ENCODE data around the gene SERPINB7. TPM values are rescaled to one million over a fixed set of nuclear protein-coding genes. Genes with fewer than 3 reads are reported as not detected.
"Not testable (repeated sequence)": the region's sequence is repeated elsewhere in the genome, so short reads cannot be mapped to it uniquely, and the experiment has no call there.

Gene SERPINB7, protein sequence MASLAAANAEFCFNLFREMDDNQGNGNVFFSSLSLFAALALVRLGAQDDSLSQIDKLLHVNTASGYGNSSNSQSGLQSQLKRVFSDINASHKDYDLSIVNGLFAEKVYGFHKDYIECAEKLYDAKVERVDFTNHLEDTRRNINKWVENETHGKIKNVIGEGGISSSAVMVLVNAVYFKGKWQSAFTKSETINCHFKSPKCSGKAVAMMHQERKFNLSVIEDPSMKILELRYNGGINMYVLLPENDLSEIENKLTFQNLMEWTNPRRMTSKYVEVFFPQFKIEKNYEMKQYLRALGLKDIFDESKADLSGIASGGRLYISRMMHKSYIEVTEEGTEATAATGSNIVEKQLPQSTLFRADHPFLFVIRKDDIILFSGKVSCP
- total RNA-seq = not detected

DNA sequence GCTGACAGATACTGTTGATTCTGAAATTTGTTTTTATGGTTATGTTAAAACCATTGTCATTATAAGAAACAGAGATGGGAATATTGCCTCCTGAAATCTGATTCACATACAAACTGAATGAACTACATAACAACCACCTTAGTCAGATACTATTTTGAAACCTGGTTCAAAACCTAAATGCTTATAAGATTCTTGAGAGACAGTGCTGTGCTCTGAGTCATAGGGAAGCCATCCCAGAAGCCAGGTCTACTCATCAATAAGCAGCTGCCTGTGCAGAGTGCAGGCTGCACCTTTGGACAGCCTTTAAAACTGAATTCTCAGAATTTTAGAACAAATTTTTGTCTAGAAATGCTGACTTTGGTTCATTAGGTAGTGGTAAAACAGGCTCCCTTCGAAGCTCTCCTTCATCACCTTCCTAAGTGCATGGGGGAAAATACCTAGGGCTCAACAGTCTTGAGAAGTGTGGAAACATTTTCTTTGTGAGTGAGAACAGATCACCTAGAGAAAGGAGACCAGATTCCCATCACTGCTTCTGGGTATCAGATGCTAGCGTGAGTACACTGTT lies at the start of gene SERPINB7:
SERPINB7 (plus strand) TSS at position 253 of the 565 bp plus-strand sequence. CDS start 6,955 bp downstream, outside the sequence.
- DNase-seq (ENCODE audit: low spot score in 2 of 2) = no peak
- no peak for FAIRE-seq

DNA sequence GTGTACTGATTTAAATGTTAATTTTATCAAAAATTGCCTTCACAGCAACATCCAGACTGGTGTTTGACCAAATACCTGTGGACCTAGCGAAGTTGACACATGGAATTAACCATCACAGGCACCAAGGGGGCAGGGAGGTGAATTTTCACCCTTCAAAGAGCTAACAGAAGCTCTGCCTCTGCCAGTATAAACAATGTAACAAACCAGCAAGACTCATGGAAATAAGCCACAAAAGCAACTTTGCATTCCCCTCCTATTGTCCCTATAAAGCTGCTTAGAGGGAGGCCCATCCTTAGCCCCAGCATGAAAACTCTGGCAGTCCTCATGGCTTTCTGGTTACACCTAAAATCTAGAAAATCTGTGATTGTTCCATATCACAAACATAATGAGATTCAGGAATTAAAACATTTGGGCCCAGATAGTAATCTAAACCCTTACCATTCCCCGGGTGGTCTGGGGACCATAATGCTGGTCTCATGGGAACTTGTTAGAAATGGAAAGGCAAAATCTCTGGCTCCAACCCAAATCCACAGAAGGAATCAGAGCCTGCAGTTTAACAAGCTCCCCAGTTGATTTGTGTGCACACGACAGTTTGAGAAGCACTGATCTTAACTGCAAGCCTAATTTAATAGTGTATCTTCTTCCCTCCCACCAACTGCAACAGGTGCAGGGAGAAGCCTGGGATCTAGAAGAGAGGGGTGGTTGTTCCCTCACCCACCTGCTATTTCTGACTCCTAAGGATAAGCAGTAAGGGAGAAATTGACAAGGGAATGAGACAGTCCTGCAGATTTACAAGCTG lies 49.3 kb upstream of the SERPINB7 start:
- FAIRE-seq (no peak), DNase-seq (ENCODE audit: low spot score in 2 of 2) (no peak)

DNA sequence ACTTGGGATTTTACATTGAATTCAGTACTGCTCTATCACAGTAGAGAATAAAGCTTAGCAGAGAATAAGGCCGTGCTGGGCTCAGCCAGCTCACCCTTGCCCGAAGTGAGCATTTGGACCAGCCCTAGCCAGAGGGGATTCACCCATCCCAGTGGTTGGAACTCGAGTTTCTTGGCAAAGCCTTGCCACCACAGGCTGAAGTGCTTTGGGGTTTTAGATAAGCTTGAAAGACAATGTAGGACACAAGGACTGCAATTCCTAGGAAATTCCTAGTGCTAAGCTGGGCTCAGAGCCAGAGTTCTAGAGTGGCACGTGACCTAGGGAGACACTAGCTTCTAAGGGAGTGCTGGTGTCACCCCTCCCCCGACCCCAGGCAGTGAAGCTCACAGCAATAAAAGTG lies 44.4 kb upstream of the SERPINB7 start:
- FAIRE-seq (no peak), DNase-seq (ENCODE audit: low spot score in 2 of 2) (no peak)

DNA sequence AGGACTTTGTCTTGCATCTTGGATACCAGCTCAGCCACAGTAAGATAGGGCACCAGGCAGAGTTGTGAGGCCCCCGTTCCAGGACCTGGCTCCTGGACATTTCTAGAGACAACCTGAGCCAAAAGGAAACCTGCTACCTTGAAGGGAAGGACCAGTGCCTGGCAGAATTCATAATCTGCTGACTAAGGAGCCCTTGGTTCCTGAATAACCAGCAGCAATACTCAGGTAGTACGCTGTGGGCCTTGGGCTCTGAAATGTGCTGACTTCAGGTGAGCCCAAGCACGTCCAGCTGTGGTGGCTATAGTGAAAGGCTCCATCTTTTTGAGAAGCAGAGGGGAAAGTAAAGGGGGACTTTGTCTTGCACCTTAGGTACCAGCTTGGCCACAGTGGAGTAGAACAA lies 44.0 kb upstream of the SERPINB7 start:
- FAIRE-seq = no peak
- DNase-seq (ENCODE audit: low spot score in 2 of 2) = no peak

DNA sequence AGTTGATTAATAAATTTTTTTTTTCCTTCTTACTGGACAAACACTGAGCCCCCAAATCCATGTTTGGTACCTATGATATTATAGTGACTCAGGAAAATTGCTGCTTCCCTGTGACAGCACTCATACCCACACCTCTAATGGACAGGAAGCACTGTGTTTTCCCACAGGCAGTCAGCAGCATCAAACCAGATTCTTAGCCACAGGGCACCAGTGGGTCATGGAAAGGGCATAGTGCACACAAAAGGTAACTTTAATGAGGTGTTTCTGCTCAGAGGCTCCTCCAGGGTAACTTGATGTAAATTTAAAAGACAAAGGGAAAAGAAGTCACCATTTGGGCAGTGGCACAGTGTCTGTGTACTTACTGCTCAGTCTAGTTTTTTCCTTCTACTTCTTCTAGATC lies 38.3 kb upstream of the SERPINB7 start:
- no peak for DNase-seq (ENCODE audit: low spot score in 2 of 2)
- FAIRE-seq = no peak

DNA sequence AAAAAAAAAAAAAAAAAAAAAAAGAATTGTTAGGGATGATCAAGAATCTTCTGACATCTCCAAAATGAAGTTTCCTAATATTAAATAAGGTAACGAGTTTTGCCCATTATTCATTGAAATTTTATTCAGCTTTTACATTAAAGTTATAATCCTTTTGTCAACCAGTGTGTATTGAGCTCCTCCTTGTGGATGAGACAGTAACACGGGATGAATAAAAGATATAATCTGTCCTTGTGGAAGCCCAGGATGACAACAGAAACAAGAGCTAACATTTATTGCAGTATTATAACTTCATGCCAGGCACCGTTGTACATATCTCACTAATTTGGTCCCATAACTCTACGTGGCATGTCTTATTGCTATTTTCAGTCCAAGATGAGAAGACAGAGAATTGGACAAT lies 33.4 kb upstream of the SERPINB7 start:
- FAIRE-seq (no peak), DNase-seq (ENCODE audit: low spot score in 2 of 2) (no peak)

DNA sequence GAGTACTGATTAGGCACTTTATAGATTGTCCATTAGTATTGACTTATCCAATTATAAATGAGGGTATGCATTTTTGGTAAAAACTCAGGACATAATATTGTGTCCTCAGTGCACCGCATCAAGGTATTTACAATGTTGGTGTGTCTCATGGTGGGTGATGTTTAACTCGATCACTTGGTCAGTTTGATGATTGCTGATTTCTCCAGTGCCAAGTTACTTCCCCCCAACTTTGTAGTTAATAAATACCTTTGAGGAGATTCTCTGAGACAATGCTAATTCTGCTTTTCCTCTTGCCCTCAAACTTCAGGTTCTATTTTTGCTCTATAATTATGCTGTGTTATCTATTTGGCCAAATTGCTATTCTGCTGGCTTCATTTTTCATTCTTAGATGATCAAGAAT lies 28.2 kb upstream of the SERPINB7 start:
- DNase-seq (ENCODE audit: low spot score in 2 of 2) (no peak), FAIRE-seq (no peak)

DNA sequence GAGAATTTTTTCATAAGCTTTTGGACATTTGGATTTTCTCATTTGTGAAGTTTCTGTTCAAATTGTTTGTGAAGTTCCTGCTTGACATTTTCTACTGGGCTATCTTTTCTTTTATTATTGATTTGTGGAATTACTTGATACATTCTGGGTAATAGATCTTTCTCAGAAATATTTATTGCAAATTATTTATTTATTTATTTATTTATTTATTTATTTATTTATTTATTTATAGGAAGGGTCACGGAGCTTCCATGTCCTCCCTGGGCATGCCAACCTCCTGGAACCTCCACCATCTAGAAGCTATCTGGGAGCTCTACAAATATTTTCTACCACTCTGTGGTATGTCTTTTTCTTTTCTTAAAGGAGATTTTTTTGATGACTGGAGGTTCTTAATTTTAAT lies 25.7 kb upstream of the SERPINB7 start:
- no peak for FAIRE-seq
- no peak for DNase-seq (ENCODE audit: low spot score in 2 of 2)

DNA sequence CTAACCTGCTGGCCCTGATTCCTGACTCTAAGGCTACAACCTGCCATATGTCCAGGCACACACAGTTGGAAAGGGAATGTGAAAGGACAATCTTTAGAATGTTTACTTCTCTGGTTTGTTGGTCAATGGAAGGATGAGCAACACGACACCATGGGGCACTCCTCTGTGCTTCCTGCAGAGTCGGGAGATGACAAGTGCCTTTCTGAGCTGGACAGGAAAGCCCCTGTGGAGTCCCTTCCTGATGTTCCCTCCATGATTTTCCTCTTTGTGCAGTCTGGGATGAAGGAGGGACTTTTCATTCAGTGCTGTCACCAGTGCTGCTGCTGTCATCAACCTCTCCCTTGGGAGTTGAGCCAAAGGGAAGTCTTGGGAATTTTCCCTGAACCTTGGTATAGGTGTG lies 22.6 kb upstream of the SERPINB7 start:
- FAIRE-seq = no peak
- DNase-seq (ENCODE audit: low spot score in 2 of 2) = no peak

DNA sequence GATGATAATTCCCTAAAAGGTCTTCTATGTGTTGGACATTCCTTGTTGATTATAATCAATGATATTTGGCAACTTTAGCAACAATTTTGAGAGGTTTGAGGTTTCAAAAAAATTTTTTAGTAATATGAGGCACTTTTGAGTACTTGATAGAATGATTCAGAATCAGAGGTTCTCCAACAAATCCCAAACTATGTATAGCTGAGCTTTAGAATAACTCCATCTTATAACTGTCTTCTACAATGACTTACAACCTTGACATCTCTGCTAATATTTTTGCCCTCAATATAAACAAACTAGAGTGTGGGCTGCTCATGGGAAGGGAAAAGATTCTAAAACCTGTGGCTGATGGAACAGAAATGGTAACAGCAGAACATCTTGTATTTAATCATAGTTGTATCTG lies 21.5 kb upstream of the SERPINB7 start:
- DNase-seq (ENCODE audit: low spot score in 2 of 2) (no peak), FAIRE-seq (no peak)

DNA sequence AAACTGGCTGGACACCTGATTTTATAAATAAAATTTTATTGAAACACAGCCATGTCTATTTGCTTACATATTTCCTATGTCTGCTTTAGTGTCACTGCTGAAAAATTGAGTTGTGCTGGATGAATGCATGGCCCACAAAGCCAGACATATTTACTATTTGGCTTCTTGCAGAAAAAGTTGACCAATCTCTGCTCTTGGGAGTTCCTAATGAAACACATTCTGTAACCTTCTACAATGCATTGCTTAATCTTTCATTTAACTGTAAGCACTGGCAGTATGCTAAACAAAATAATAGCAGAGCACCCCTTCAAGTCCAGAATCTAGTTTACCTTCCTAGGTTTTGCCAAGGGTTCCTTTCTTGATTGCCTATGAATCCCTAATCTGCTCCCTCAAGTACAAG lies 17.7 kb upstream of the SERPINB7 start:
- FAIRE-seq (no peak), DNase-seq (ENCODE audit: low spot score in 2 of 2) (no peak)

DNA sequence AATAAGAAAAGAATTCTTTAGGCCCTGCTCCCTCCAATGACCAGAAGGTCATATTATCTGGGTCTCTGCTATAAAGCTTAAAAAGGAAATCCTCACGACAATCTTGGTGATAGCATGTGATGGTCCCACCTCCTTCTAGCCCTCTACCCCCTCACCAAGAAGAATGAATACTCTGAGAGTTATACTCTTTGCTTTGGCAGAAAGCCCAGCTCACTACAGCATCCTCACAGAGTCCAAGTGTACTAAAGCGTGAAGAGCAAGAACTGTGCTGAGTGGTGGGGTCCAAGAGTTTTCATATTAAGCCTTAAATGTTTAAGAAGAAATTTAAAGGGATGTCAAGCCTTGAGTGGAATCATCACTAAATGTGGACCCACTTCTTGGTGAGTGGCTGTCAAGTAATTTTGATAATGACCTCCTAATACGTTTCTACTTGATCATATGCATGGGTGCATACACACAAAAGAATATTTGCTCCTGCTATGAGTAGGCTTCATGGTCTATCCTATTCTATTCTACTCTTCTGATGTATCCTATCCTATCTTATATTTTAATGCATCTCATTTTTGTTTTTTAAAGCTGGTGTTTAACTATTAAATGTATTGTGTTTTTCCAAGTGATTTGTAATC lies 16.5 kb upstream of the SERPINB7 start:
- FAIRE-seq (no peak), DNase-seq (ENCODE audit: low spot score in 2 of 2) (no peak)

DNA sequence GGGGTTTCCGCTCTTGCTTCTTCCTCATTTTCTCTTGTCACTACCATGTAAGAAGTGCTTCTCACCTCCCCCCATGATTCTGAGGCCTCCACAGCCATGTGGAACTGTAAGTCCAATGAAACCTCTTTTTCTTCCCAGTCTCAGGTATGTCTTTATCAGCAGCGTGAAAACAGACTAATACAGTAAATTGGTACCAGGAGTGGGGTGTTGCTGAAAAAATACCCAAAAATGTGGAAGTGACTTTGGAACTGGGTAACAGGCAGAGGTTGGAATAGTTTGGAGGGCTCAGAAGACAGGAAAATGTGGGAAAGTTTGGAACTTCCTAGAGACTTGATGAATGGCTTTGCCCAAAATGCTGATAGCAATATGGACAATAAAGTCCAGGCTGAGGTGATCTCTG lies 15.4 kb upstream of the SERPINB7 start:
- not testable (repeated sequence) for FAIRE-seq; DNase-seq (ENCODE audit: low spot score in 2 of 2)

DNA sequence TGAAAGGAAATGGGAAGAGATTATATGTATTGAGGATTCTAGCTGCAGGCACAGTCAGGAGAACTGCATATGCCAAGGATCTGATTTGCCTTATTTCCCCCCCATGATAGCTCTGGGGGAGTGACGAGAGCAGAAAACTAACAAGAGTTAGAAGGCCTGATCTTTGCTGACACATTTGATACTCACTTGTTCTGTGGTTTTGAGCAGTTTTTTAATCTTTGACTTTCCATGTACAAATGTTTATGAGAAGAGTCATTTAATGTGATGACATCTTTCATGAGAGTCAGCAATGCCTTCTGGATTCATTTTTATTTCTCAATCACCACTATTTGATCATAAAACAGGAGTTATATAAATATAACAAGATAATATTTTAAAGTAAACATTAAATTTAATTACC lies 12.7 kb upstream of the SERPINB7 start:
- FAIRE-seq (no peak), DNase-seq (ENCODE audit: low spot score in 2 of 2) (no peak)

DNA sequence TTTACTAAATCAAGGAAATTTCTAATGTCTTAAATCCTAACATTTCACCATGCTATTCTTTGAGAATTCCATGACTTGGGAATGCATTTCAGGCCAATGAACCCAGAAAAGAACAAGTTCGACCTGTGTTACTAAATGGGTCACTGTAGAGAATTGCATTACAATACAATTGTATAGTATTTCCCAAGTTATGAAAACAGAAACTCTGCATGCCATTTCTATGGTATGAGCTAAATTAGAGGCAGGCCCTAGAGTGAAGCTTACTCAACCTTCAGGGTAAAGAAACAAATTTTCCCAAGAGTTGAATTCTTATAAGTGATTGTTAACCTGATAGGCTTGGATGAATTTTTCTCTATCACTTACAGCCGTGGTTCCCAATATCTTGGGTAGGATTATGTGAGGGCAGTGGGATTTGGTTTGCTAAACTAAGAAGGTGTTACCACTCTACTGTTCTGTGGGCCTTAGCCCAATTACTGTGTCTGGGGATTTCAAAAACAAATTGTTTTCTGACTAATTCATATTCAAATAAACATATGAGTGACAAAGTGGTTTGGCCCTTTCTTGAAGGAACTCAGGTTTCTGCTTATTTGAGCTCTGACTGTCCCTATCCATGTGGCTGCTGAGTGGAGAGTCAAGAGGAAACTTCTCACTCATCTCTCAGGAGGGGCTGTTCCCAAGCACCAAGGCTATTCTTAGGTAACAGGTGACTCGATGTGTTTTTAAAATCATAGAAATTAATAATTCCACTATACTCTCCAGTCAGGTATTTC lies 11.2 kb upstream of the SERPINB7 start:
- no peak for FAIRE-seq
- no peak for DNase-seq (ENCODE audit: low spot score in 2 of 2)

DNA sequence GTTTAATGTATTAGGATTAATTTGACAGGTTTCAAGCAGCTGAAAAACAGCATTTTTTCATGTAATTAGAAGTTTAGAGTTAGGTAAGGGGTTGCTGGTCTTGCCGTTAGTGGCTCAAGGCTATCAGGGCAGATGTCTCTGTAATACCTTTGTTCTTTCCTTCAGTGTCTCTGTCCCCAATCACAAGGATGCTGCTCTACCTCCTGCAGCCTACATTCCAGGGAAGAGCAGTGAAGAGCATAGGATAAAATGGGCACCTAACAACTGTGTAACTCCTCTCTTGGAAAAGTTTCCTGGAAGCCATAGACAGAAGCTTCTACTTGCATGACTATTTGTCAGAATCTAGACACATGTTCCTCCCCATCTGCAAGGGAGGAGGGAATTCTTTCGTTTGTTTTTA lies 9.4 kb upstream of the SERPINB7 start:
- FAIRE-seq = no peak

DNA sequence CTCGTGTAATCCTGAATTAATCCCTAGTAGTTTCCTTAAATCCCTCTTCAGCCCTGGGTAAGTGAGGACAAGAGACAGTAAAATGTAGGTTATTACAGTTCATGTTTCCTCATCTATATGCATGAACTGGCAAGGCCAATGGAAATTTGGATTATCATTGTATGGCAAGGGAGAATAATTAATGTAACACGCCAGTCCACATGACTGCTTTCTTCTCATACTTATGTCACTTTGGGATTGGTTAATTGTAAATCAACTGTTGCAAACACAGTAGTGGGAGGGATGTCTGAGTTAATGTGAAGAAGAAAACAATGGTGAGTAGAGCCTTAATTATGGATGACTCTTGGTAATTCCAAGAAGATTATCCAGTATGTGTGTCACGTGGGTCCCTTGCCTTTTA lies 1.7 kb upstream of the SERPINB7 start:
- DNase-seq (ENCODE audit: low spot score in 2 of 2) (no peak), FAIRE-seq (no peak)

More for the DNA sequence above, 9.4 kb upstream of the SERPINB7 start:
- no peak for DNase-seq (ENCODE audit: low spot score in 2 of 2)

DNA sequence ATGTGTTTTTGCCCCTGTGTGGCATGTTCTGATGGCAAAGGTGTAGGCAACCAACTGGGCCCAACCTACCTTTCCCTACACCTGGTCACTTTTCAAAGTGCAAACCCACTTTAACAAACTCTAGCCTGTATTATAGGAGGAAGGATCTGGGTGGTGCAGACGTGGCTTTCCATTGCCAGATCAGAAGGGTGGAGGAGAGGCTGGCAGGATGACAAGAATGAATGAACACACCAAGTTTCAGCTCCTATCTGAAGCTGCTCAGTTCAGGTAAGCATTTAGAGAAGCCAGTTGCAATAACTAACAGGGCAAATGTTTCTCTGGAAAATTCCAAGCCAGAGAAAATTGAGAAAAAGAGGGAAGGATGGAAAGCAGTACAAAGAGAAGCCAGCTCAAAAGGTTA lies 707 bp upstream of the SERPINB7 start:
- DNase-seq (ENCODE audit: low spot score in 2 of 2) = no peak
- no peak for FAIRE-seq

DNA sequence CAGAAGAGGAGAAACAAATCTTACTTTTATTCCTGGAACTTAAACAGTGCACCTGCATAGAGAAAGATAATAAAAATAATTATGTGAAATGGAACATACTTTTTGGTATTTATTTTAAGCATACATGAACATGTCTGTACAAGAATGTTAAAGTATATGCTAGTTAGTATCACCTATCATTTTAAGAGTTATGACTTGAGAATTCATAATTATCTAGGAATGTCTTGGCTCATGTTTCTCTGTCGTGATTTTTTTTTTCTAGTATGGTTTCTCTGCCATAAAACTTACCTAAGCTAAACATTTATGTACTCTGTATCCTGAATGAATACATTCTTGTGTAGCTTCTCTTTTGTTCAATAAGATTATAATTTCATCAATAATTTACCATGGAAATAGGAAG lies 4.2 kb downstream of the SERPINB7 start:
- DNase-seq (ENCODE audit: low spot score in 2 of 2) (no peak), FAIRE-seq (no peak)

DNA sequence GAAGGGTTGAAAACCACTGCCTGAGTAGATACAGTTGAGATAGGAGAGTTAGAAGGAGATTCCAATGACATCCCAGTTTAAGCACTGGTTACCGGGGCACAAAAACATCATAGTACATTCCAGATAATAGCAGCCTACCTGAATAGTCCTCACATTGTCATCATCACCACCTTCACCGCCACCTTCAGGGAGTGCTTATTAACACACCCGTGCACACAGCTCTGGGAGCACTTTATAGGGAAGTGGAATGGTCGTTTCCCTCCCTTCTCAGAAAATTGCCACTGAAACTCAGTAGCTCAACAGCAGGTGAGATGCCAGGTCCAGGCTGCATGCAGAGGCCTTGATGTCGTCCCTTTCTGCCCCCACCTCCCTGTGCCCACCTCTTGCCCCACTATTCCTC lies 8.2 kb downstream of the SERPINB7 start:
- FAIRE-seq (no peak), DNase-seq (ENCODE audit: low spot score in 2 of 2) (no peak)

Measured in frontal cortex (tissue), 4 donors.